Measurements from ENCODE around the gene SPATA33. TPM values are rescaled to one million over a fixed set of nuclear protein-coding genes. Genes with fewer than 3 reads are reported as not detected.

SPATA33 gene
- total RNA-seq, 4 donors from 2014 or later: 1.2 to 2.7 (median 2.1) TPM

- ATAC-seq: no peak
- no peaks in the 10 kb centered on the region for H3K27me3 ChIP-seq
- no peaks in the 10 kb centered on the region for H3K9me3 ChIP-seq
- intact Hi-C loops (cut with DNase I; ENCODE audit: low total_unique reads): no loop called here
- H3K27ac ChIP-seq: no peak overlapping the region
- in situ Hi-C loops (cut with MboI; ENCODE audit: low sequenced_read_pairs in 4 of 4): no loop called here
- TF ChIP-seq POLR2A (IDR thresholded peaks at IDR 0.05) (no peak), CTCF (IDR thresholded peaks at IDR 0.05 in 4 of 5, conservative IDR thresholded peaks at IDR 0.05 in 1 of 5) (no peak)
- no peak for DNase-seq
- peaks cover 8% of the 10 kb centered on the region in 2 donors for H3K4me1 ChIP-seq
- peaks cover 0 to 23% of the 10 kb centered on the region in 2 donors for H3K36me3 ChIP-seq
- peak overlapping the region in 1 of 4 donors; percentile 51 for H3K4me3 ChIP-seq
Observed at GRCh38 chr16:89641458-89642119, 16.0 kb upstream of the SPATA33 start.

GRCh38 chr16:89642574-89642973 lies 15.1 kb upstream of the SPATA33 start:
- Histone ChIP-seq H3K36me3 (peaks cover 0 to 31% of the 10 kb centered on the region in 2 donors), H3K4me1 (peaks cover 8% of the 10 kb centered on the region in 2 donors), H3K27me3 (no peaks in the 10 kb centered on the region), H3K9me3 (no peaks in the 10 kb centered on the region), H3K27ac (no peak overlapping the region), H3K4me3 (no peak overlapping the region)
- no peak for ATAC-seq
- no peak for DNase-seq
- intact Hi-C loops (cut with DNase I; ENCODE audit: low total_unique reads) (no loop called here), in situ Hi-C loops (cut with MboI; ENCODE audit: low sequenced_read_pairs in 4 of 4) (no loop called here)
- TF ChIP-seq CTCF (IDR thresholded peaks at IDR 0.05 in 4 of 5, conservative IDR thresholded peaks at IDR 0.05 in 1 of 5) (no peak), POLR2A (IDR thresholded peaks at IDR 0.05) (no peak)

- Histone ChIP-seq H3K36me3 (peaks cover 0 to 31% of the 10 kb centered on the region in 2 donors), H3K27me3 (no peaks in the 10 kb centered on the region), H3K27ac (no peak overlapping the region), H3K9me3 (no peaks in the 10 kb centered on the region), H3K4me1 (peaks cover 8% of the 10 kb centered on the region in 2 donors), H3K4me3 (no peak overlapping the region)
- DNase-seq: no peak
- TF ChIP-seq POLR2A (IDR thresholded peaks at IDR 0.05) (no peak), CTCF (IDR thresholded peaks at IDR 0.05 in 4 of 5, conservative IDR thresholded peaks at IDR 0.05 in 1 of 5) (no peak)
- intact Hi-C loops (cut with DNase I; ENCODE audit: low total_unique reads): no loop called here
- no peak for ATAC-seq
- in situ Hi-C loops (cut with MboI; ENCODE audit: low sequenced_read_pairs in 4 of 4): no loop called here
Observed at GRCh38 chr16:89643769-89644300, 13.8 kb upstream of the SPATA33 start.

DNA sequence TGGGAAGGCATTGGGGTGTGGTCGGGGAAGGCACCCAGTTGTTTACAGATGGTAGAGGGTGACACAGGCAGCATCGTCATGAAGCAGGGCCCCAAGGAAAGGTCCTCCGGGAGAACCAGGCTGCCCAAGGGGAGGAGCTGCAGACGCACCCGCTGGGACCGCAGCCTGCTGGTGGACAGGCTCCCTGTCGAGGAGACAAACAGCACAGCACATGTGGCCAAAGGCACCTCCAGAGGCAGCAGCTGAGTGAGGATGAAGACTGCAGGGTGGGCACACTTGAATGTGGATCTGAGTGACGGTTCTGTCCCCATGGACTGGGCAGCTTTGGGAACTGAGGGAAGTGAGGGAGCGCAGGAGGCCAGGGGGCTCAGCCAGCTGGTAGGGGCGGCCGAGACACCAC lies 12.5 kb upstream of the SPATA33 start:
- H3K4me1 ChIP-seq: peaks cover 8% of the 10 kb centered on the region in 2 donors
- no peak for ATAC-seq
- H3K27ac ChIP-seq: no peak overlapping the region
- intact Hi-C loops (cut with DNase I; ENCODE audit: low total_unique reads) (no loop called here), in situ Hi-C loops (cut with MboI; ENCODE audit: low sequenced_read_pairs in 4 of 4) (no loop called here)
- H3K36me3 ChIP-seq: peaks cover 0 to 31% of the 10 kb centered on the region in 2 donors
- TF ChIP-seq CTCF (IDR thresholded peaks at IDR 0.05 in 4 of 5, conservative IDR thresholded peaks at IDR 0.05 in 1 of 5) (no peak), POLR2A (IDR thresholded peaks at IDR 0.05) (no peak)
- H3K4me3 ChIP-seq: no peak overlapping the region
- no peaks in the 10 kb centered on the region for H3K9me3 ChIP-seq
- no peaks in the 10 kb centered on the region for H3K27me3 ChIP-seq
- no peak for DNase-seq
